Tibial artery (tissue), 4 donors: ENCODE data around the gene TCFL5.

Source experiments
- DNase-seq, 2 donors: peaks; one replicate each; pipeline ENCODE4 v3.0.0-alpha.2; 2019
- H3K27ac ChIP-seq, 2 donors: fragments of 200-600 bp; sonication (generic) in 1 of 2; 1 replicate in 1 of 2; 2 replicates in 1 of 2; pipeline ENCODE4 v1.5.1; 2018 to 2019; ENCODE audit warnings: mild to moderate bottlenecking in 1 of 2
- H3K27me3 ChIP-seq, 2 donors: fragments of 200-600 bp; sonication (generic) in 1 of 2; one replicate each; pipeline versions ENCODE4 v1.5.1 to v1.6.0; 2016 to 2019
- H3K36me3 ChIP-seq, 3 donors: fragments of 200-600 bp; sonication (generic) in 2 of 3; one replicate each; pipeline ENCODE4 v1.5.1; 2016 to 2019; ENCODE audit warnings: mild to moderate bottlenecking in 2 of 3
- H3K4me1 ChIP-seq, 4 donors: fragments of 200-600 bp; sonication (generic) in 2 of 4; 1 replicate in 3 of 4; 2 replicates in 1 of 4; pipeline ENCODE4 v1.5.1; 2016 to 2019
- H3K4me3 ChIP-seq, 2 donors: fragments of 200-600 bp; sonication (generic) in 1 of 2; 1 replicate in 1 of 2; 2 replicates in 1 of 2; pipeline ENCODE4 v1.5.1; 2018 to 2019; ENCODE audit warnings: mild to moderate bottlenecking in 2 of 2
- H3K9me3 ChIP-seq, 3 donors: fragments of 200-600 bp; sonication (generic) in 1 of 3; one replicate each; pipeline ENCODE4 v1.5.1; 2016 to 2019
- intact Hi-C: fragments of 100-400 bp; cut with DNase I; formaldehyde crosslinking; loops from one replicate; pipeline ENCODE4 v1.15.0; 2023; ENCODE audit warnings: low total_unique reads
- TF ChIP-seq, protein P1 (sequence below), 2 experiments: fragments of 200-600 bp in 1 of 2; fragments of 450-650 bp in 1 of 2; IDR thresholded peaks; one replicate each; pipeline ENCODE4 v1.5.1; 2017 to 2019; ENCODE audit warnings: antibody characterized with exemption in 2 of 2, mild to moderate bottlenecking in 1 of 2, moderate library complexity in 1 of 2

Gene TCFL5

DNA sequence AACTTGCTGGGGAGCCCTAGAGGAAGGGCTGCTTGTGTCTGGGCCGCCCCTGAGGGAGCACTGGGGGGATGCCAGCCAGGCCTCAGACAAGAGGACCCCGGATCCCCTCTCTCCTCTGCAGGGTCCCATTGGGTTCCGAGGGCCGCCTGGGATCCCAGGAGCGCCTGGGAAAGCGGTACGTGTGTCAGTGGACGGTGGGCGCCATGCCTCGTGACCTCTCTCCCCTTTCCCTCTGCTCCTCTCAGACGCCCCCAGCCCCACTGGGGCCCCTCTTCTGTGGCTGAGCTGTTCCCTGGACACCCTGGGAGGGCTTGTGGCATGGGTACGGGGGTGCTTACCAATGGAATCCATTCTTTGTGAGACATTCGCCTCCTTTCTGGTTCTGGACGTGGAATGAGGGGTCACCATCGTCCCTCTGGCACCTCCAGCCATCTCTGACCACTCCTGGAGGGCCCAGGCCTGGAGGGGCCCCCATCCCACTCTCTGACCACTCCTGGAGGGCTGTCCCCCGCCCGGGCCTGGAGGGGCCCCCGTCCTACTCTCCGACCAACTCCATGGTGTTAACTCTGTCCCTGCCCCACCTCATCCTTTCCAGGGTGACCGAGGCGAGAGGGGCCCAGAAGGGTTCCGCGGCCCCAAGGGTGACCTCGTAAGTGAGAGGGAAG is 34.8 kb downstream of the TCFL5 start:
- H3K27ac ChIP-seq: no peak overlapping the region
- H3K27me3 ChIP-seq: peaks cover 0 to 52% of the 10 kb centered on the region in 2 donors
- TF ChIP-seq, protein P1, sequence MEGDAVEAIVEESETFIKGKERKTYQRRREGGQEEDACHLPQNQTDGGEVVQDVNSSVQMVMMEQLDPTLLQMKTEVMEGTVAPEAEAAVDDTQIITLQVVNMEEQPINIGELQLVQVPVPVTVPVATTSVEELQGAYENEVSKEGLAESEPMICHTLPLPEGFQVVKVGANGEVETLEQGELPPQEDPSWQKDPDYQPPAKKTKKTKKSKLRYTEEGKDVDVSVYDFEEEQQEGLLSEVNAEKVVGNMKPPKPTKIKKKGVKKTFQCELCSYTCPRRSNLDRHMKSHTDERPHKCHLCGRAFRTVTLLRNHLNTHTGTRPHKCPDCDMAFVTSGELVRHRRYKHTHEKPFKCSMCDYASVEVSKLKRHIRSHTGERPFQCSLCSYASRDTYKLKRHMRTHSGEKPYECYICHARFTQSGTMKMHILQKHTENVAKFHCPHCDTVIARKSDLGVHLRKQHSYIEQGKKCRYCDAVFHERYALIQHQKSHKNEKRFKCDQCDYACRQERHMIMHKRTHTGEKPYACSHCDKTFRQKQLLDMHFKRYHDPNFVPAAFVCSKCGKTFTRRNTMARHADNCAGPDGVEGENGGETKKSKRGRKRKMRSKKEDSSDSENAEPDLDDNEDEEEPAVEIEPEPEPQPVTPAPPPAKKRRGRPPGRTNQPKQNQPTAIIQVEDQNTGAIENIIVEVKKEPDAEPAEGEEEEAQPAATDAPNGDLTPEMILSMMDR (IDR thresholded peaks at IDR 0.05): no peak
- no peaks in the 10 kb centered on the region for H3K36me3 ChIP-seq
- no peak overlapping the region for H3K4me3 ChIP-seq
- DNase-seq: no peak
- H3K4me1 ChIP-seq: peaks cover 0 to 18% (median 8%) of the 10 kb centered on the region in 4 donors
- intact Hi-C loops: no loop called here
- no peaks in the 10 kb centered on the region for H3K9me3 ChIP-seq

DNA sequence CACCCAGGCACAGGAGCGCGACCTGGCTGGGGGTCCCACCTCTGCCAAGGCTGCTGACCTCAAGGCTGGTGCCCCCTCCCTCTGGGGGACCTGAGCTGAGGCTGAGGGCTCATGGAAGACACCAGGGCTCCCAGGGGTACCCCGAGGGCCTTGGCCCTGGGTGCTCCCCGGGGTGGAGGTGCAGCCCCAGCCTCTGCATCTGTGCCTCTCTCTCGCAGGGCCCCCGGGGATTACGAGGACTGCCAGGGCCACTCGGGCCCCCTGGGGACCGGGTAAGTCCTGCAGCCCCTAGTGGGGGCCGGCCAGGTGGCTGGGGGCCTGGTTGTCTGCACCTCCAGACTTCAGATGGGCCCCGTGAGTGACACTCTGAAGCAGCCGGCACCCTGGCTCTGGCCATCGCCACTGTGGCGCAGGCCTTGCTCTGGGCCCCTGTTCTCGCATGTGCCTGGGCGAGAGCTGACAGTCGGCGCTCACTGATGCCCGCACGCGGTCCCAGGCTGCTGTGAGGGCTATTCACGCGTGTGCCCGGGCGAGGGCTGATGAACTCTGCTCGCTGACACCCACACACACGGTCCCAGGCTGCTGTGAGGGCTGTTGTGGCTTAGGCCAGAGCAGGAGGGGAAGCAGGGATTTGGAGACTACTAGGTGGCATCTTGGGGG is 35.5 kb downstream of the TCFL5 start:
- Histone ChIP-seq H3K27ac (no peak overlapping the region), H3K36me3 (no peaks in the 10 kb centered on the region), H3K4me1 (peaks cover 0 to 11% (median 8%) of the 10 kb centered on the region in 4 donors), H3K4me3 (no peak overlapping the region), H3K27me3 (peaks cover 0 to 52% of the 10 kb centered on the region in 2 donors), H3K9me3 (no peaks in the 10 kb centered on the region)
- DNase-seq: no peak
- intact Hi-C loops: no loop called here
- TF ChIP-seq, protein P1 (IDR thresholded peaks at IDR 0.05): no peak

DNA sequence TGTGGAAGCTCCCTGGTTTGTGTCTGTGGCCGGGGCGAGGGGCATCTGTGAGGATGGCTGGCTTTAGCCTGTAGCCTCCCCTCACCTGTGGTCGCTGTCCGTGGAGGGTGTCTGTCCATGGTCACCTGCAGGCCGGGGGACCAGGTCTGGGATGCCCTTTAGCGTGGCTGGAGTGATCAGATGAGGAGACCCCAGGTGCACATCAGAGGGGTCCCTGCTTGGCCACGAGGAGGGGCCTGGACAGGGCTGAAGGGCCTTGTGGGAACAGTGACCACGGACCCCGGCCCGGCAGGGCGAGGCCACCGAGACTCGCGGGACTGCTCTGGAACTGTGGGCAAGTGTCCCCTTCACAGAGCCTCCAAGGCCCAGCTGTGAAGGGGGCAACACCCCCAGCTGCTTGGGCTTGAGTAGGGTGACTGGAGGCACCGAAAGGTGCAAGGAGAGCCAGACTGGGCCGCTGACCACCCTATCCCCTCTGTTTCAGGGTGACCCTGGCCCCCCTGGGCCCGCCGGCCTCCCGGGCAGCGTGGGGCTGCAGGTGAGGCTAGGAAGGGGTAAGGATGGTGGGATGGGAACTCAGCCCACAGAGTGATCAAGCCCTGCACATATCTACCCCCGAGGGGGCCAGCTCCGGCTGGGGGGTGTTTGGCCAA is 36.2 kb downstream of the TCFL5 start:
- H3K4me3 ChIP-seq: no peak overlapping the region

DNA sequence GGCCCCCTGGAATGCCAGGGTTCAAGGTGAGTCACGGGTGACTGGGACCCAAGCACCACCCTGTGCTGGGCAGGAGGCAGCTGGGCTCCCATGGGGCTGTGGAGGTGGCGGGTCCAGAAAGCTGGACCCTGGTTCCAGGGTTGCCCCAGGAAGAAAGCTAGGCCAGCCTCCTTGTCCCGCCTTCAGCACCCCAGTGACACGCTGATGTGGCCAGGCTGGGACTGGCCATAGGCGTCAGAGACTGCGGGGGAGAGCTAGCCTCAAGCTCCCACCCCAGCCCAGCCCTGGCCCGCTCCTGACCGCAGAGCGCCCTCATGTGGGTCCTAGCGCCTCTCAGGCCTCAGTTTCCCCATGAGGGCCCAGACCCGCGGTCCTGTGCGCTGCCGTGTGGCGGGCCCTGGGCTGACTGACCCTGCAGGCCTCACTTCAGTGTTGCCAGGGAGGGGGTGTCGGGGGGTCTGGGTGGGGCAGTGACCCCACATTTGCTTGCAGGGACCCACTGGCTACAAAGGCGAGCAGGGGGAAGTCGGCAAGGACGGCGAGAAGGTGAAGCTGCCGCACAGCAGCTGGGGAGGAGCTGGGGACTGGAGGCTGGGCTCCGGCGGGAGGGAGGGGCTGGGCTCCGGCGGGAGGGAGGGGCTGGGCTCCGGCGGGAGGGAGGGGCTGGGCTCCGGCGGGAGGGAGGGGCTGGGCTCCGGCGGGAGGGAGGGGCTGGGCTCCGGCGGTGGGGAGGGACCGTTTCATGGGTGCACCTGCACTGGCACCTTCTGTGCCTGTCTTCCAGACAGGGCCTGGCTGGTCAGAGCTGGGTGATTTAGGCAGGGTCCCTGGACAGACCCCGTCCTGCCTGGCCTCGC is 36.9 kb downstream of the TCFL5 start:
- H3K4me3 ChIP-seq: no peak overlapping the region
- intact Hi-C loops: no loop called here
- peaks cover 0 to 18% (median 9%) of the 10 kb centered on the region in 4 donors for H3K4me1 ChIP-seq
- no peaks in the 10 kb centered on the region for H3K36me3 ChIP-seq
- no peak overlapping the region for H3K27ac ChIP-seq
- no peak for DNase-seq
- TF ChIP-seq, protein P1 (IDR thresholded peaks at IDR 0.05): no peak
- H3K9me3 ChIP-seq: no peaks in the 10 kb centered on the region
- peaks cover 0 to 60% of the 10 kb centered on the region in 2 donors for H3K27me3 ChIP-seq

More for the DNA sequence above, 36.2 kb downstream of the TCFL5 start:
- Histone ChIP-seq H3K36me3 (no peaks in the 10 kb centered on the region), H3K27me3 (peaks cover 0 to 54% of the 10 kb centered on the region in 2 donors), H3K4me1 (peaks cover 0 to 10% (median 8%) of the 10 kb centered on the region in 4 donors), H3K27ac (no peak overlapping the region), H3K9me3 (no peaks in the 10 kb centered on the region)
- TF ChIP-seq, protein P1 (IDR thresholded peaks at IDR 0.05): no peak
- intact Hi-C loops: no loop called here
- DNase-seq: no peak
